ENCODE results near the gene KCTD14. TPM values are rescaled to one million over a fixed set of nuclear protein-coding genes. Genes with fewer than 3 reads are reported as not detected.

Gene KCTD14
- total RNA-seq, 2 donors from 2014 or later = 19.5 to 19.7 TPM

- Histone ChIP-seq H3K36me3 (no peaks in the 10 kb centered on the region), H3K4me3 (no peak overlapping the region), H3K9me3 (no peaks in the 10 kb centered on the region), H3K27ac (no peak overlapping the region), H3K4me1 (no peaks in the 10 kb centered on the region), H3K27me3 (no peaks in the 10 kb centered on the region), H3K9ac (ENCODE audit: low read depth in 2 of 2, low read length in 2 of 2) (no peak overlapping the region)
- DNase-seq = no peak
- TF ChIP-seq CTCF (IDR thresholded peaks at IDR 0.05) = no peak
- intact Hi-C loops (cut with DNase I) = loop anchor here (5.0 kb wide), 1 partner anchor 37 kb away; no protein-coding TSS in a partner anchor
Measured at GRCh38 chr11:78010304-78010703, 12.8 kb downstream of the KCTD14 start.

GRCh38 chr11:78009062-78009461, 14.0 kb downstream of the KCTD14 start:
- DNase-seq = no peak
- H3K36me3 ChIP-seq = no peaks in the 10 kb centered on the region
- no peak for TF ChIP-seq CTCF (IDR thresholded peaks at IDR 0.05)
- no peak overlapping the region for H3K27ac ChIP-seq
- H3K9ac ChIP-seq (ENCODE audit: low read depth in 2 of 2, low read length in 2 of 2) = no peak overlapping the region
- H3K27me3 ChIP-seq = no peaks in the 10 kb centered on the region
- no peaks in the 10 kb centered on the region for H3K4me1 ChIP-seq
- intact Hi-C loops (cut with DNase I) = no loop called here
- H3K4me3 ChIP-seq = no peak overlapping the region
- no peaks in the 10 kb centered on the region for H3K9me3 ChIP-seq

GRCh38 chr11:78000193-78000592, 22.9 kb downstream of the KCTD14 start:
- no peak overlapping the region for H3K4me3 ChIP-seq
- intact Hi-C loops (cut with DNase I) = no loop called here
- H3K9ac ChIP-seq (ENCODE audit: low read depth in 2 of 2, low read length in 2 of 2) = no peak overlapping the region
- DNase-seq = peak; percentile 33
- H3K4me1 ChIP-seq = no peaks in the 10 kb centered on the region
- no peaks in the 10 kb centered on the region for H3K9me3 ChIP-seq
- H3K27ac ChIP-seq = no peak overlapping the region
- no peaks in the 10 kb centered on the region for H3K36me3 ChIP-seq
- peak; percentile 63 for TF ChIP-seq CTCF (IDR thresholded peaks at IDR 0.05)
- H3K27me3 ChIP-seq = no peaks in the 10 kb centered on the region

- no peak for DNase-seq
- no peak for TF ChIP-seq CTCF (IDR thresholded peaks at IDR 0.05)
- H3K9ac ChIP-seq (ENCODE audit: low read depth in 2 of 2, low read length in 2 of 2) = no peak overlapping the region
- H3K9me3 ChIP-seq = no peaks in the 10 kb centered on the region
- no peaks in the 10 kb centered on the region for H3K4me1 ChIP-seq
- intact Hi-C loops (cut with DNase I) = loop anchor here (5.0 to 10.0 kb wide), 2 partner anchors 48 to 175 kb away; partner anchors contain the start of genes AAMDC and RSF1
- no peak overlapping the region for H3K4me3 ChIP-seq
- H3K36me3 ChIP-seq = no peaks in the 10 kb centered on the region
- no peak overlapping the region for H3K27ac ChIP-seq
- H3K27me3 ChIP-seq = no peaks in the 10 kb centered on the region
Measured at GRCh38 chr11:77999446-78000030, 23.5 kb downstream of the KCTD14 start.

GRCh38 chr11:77994434-77995362, 28.4 kb downstream of the KCTD14 start, which contains the start of gene INTS4:
Gene INTS4, minus strand, starts transcription at chr11:77994668. Its CDS starts 25 bp downstream, at chr11:77994643.
- Histone ChIP-seq H3K27ac (peak within 1 kb of the TSS; percentile 65), H3K4me1 (no peaks in the 10 kb centered on the region), H3K9me3 (no peaks in the 10 kb centered on the region), H3K4me3 (peak within 1 kb of the TSS; percentile 69), H3K9ac (ENCODE audit: low read depth in 2 of 2, low read length in 2 of 2) (peak within 1 kb of the TSS; percentile 44 to 63), H3K36me3 (peaks cover 3% of the 10 kb centered on the region), H3K27me3 (no peaks in the 10 kb centered on the region)
- TF ChIP-seq CTCF (IDR thresholded peaks at IDR 0.05) = no peak
- intact Hi-C loops (cut with DNase I) = loop anchor here (5.0 to 10.0 kb wide), 2 partner anchors 53 to 170 kb away; partner anchors contain the start of genes AAMDC and RSF1
- peak; percentile 99 for DNase-seq
